ENCODE measurements around the gene VIPR2. TPM values are rescaled to one million over a fixed set of nuclear protein-coding genes. Genes with fewer than 3 reads are reported as not detected.

VIPR2 gene
- total RNA-seq, 1 experiment from 2014 or later, result not detected

GRCh38 chr7:159130820-159131219 is 13.8 kb downstream of the VIPR2 start:
- no peak overlapping the region for H3K27ac ChIP-seq (ENCODE audit: low read depth, low read length, poor library complexity, severe bottlenecking)
- DNase-seq (ENCODE audit: low spot score), result no peak

GRCh38 chr7:159130199-159130775 is 14.4 kb downstream of the VIPR2 start:
- Histone ChIP-seq H3K4me3 (ENCODE audit: low read depth, low read length, poor library complexity, severe bottlenecking) (no peak overlapping the region), H3K4me1 (ENCODE audit: insufficient read depth, low read length, poor library complexity, severe bottlenecking) (no peaks in the 10 kb centered on the region), H3K27ac (ENCODE audit: low read depth, low read length, poor library complexity, severe bottlenecking) (no peak overlapping the region), H3K36me3 (ENCODE audit: insufficient read depth, low read length, poor library complexity, severe bottlenecking) (no peaks in the 10 kb centered on the region), H3K9me3 (ENCODE audit: low read depth, low read length, poor library complexity, severe bottlenecking) (no peaks in the 10 kb centered on the region), H3K27me3 (replicated peaks; ENCODE audit: insufficient read depth, low read depth, low read length, poor library complexity) (peaks cover 32% of the 10 kb centered on the region)
- TF ChIP-seq CTCF (conservative IDR thresholded peaks at IDR 0.05; ENCODE audit: low read depth, low read length), result no peak
- TF ChIP-seq EZH2 (IDR thresholded peaks at IDR 0.05; ENCODE audit: borderline replicate concordance, low read depth, low read length, poor library complexity, severe bottlenecking), result no peak
- POLR2A ChIA-PET (ENCODE audit: low non-redundant PET), result no interaction called here
- DNase-seq (ENCODE audit: low spot score), result no peak
- intact Hi-C loops (cut with micrococcal nuclease; ENCODE audit: unreplicated experiment), result no loop called here
- CTCF ChIA-PET, result no interaction called here
- no TSS peak for BruUV-seq (replicated peaks)

More at GRCh38 chr7:159130820-159131219, 13.8 kb downstream of the VIPR2 start:
- intact Hi-C loops (cut with micrococcal nuclease; ENCODE audit: unreplicated experiment), result no loop called here
- ChIA-PET POLR2A (ENCODE audit: low non-redundant PET) (no interaction called here), CTCF (no interaction called here)
- peaks cover 27% of the 10 kb centered on the region for H3K27me3 ChIP-seq (replicated peaks; ENCODE audit: insufficient read depth, low read depth, low read length, poor library complexity)
- no peak overlapping the region for H3K4me3 ChIP-seq (ENCODE audit: low read depth, low read length, poor library complexity, severe bottlenecking)
- H3K9me3 ChIP-seq (ENCODE audit: low read depth, low read length, poor library complexity, severe bottlenecking), result no peaks in the 10 kb centered on the region
- no peaks in the 10 kb centered on the region for H3K4me1 ChIP-seq (ENCODE audit: insufficient read depth, low read length, poor library complexity, severe bottlenecking)
- TF ChIP-seq CTCF (conservative IDR thresholded peaks at IDR 0.05; ENCODE audit: low read depth, low read length) (no peak), EZH2 (IDR thresholded peaks at IDR 0.05; ENCODE audit: borderline replicate concordance, low read depth, low read length, poor library complexity, severe bottlenecking) (no peak)
- no peaks in the 10 kb centered on the region for H3K36me3 ChIP-seq (ENCODE audit: insufficient read depth, low read length, poor library complexity, severe bottlenecking)
- no TSS peak for BruUV-seq (replicated peaks)

- Histone ChIP-seq H3K27ac (ENCODE audit: low read depth, low read length, poor library complexity, severe bottlenecking) (no peak overlapping the region), H3K9me3 (ENCODE audit: low read depth, low read length, poor library complexity, severe bottlenecking) (no peaks in the 10 kb centered on the region), H3K27me3 (replicated peaks; ENCODE audit: insufficient read depth, low read depth, low read length, poor library complexity) (peaks cover 35% of the 10 kb centered on the region), H3K4me1 (ENCODE audit: insufficient read depth, low read length, poor library complexity, severe bottlenecking) (no peaks in the 10 kb centered on the region), H3K4me3 (ENCODE audit: low read depth, low read length, poor library complexity, severe bottlenecking) (no peak overlapping the region), H3K36me3 (ENCODE audit: insufficient read depth, low read length, poor library complexity, severe bottlenecking) (no peaks in the 10 kb centered on the region)
- ChIA-PET POLR2A (ENCODE audit: low non-redundant PET) (no interaction called here), CTCF (no interaction called here)
- TF ChIP-seq CTCF (conservative IDR thresholded peaks at IDR 0.05; ENCODE audit: low read depth, low read length), result no peak
- no peak for TF ChIP-seq EZH2 (IDR thresholded peaks at IDR 0.05; ENCODE audit: borderline replicate concordance, low read depth, low read length, poor library complexity, severe bottlenecking)
- DNase-seq (ENCODE audit: low spot score), result no peak
- intact Hi-C loops (cut with micrococcal nuclease; ENCODE audit: unreplicated experiment), result no loop called here
- BruUV-seq (replicated peaks), result no TSS peak
Measured at GRCh38 chr7:159128767-159129166, 15.9 kb downstream of the VIPR2 start.
